GM10248 (cell line): ENCODE measurements around the gene TEX14.

Source experiments
- CTCF ChIA-PET: fragments of 300-600 bp; sonication (Branson Sonifier 250); formaldehyde crosslinking; extraction: SDS; loops from one replicate; lab custom pipeline; 2021; ENCODE audit warnings: antibody characterized with exemption; lab: Yijun Ruan, JAX
- POLR2A ChIA-PET: fragments of 350-650 bp; sonication (Branson Sonifier 250); formaldehyde crosslinking; extraction: SDS; loops from one replicate; lab custom pipeline; 2020; ENCODE audit warnings: antibody characterized with exemption; lab: Yijun Ruan, JAX
- DNase-seq: peaks from one replicate; pipeline ENCODE4 v3.0.0; 2012; ENCODE audit errors: extremely low spot score
- TF ChIP-seq, protein P1 (sequence below): IDR thresholded peaks from 2 replicates; pipeline ENCODE4 v1.5.1; 2012; ENCODE audit warnings: mild to moderate bottlenecking, low read depth; ENCODE audit errors: extremely low read depth, missing control alignments, control extremely low read depth

Gene TEX14

DNA sequence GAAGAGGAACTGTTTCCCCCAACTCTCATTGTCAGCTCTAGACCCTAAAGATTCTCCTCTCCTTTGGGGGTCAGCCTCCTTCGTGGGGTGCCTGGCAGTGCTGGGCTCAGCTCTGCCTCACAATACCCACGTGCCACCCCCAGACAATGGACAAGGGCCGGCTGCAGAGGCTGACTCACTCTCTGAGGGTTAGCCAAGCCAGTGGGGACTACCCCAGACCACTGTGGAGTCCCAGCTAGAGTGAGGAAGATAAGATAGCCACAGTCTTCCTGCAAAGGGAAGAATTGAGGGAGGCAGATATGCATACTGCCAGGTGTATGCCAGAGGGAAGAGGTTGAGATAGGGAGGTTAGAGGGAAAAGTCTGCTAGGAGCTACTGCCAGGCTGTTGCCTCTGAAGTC is 163.9 kb downstream of the TEX14 start:
- TF ChIP-seq, protein P1, sequence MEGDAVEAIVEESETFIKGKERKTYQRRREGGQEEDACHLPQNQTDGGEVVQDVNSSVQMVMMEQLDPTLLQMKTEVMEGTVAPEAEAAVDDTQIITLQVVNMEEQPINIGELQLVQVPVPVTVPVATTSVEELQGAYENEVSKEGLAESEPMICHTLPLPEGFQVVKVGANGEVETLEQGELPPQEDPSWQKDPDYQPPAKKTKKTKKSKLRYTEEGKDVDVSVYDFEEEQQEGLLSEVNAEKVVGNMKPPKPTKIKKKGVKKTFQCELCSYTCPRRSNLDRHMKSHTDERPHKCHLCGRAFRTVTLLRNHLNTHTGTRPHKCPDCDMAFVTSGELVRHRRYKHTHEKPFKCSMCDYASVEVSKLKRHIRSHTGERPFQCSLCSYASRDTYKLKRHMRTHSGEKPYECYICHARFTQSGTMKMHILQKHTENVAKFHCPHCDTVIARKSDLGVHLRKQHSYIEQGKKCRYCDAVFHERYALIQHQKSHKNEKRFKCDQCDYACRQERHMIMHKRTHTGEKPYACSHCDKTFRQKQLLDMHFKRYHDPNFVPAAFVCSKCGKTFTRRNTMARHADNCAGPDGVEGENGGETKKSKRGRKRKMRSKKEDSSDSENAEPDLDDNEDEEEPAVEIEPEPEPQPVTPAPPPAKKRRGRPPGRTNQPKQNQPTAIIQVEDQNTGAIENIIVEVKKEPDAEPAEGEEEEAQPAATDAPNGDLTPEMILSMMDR: no peak
- CTCF ChIA-PET: interaction anchor here (0.8 to 5.8 kb wide), 7 partner anchors 8 to 477 kb away, joined by 3 to 31 read pairs (median 4); partner anchors contain the start of genes MKS1 and MTMR4
- DNase-seq: no peak
- POLR2A ChIA-PET: no interaction called here

DNA sequence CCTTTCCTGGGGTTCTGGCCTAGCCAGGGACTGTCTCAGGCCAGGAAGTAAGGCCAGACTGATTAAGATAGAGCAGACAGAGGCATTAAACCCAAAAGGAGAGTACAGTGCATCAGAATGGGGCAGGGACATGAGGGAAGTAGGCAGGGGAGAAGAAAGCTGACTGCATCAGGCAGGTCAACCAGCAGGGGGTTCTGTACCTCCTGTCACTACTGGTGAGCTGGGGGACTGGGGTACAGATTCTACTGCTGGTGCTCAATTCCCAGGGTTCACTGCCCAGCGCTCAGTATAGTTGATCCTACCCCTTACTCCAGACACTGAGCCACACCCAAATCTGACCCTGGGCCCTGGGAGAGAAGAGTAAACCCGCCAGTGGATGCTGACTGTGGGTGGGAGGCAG is 164.5 kb downstream of the TEX14 start:
- ChIA-PET POLR2A (no interaction called here), CTCF (interaction anchor here (0.8 to 5.8 kb wide), 5 partner anchors 9 to 477 kb away, joined by 3 to 31 read pairs (median 4); partner anchors contain the start of gene MTMR4)
- TF ChIP-seq, protein P1: no peak
- no peak for DNase-seq

DNA sequence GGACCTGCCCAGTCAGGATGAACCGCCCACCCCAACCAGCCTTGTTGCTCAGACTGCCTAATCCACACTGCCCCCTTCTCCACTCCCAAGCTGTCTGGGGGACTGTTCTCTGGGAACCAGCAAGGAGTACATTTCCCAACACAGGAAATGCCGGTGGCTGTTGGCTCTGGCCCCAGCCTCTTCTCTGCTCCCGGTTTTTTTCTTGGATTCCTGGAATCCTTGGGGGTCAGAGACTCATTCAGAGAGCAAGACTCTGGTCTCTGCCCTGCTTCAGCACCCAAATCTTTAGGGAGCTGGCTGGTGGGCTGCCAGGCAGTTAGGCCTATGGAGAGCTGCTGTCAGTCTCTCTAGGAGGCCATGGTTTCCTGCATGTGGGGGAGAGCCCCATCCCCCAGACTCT is 166.6 kb downstream of the TEX14 start:
- no peak for DNase-seq
- CTCF ChIA-PET: no interaction called here
- POLR2A ChIA-PET: interaction anchor here (0.5 kb wide), 1 partner anchor 103 kb away, joined by 3 read pairs; no protein-coding TSS in a partner anchor
- TF ChIP-seq, protein P1: no peak

DNA sequence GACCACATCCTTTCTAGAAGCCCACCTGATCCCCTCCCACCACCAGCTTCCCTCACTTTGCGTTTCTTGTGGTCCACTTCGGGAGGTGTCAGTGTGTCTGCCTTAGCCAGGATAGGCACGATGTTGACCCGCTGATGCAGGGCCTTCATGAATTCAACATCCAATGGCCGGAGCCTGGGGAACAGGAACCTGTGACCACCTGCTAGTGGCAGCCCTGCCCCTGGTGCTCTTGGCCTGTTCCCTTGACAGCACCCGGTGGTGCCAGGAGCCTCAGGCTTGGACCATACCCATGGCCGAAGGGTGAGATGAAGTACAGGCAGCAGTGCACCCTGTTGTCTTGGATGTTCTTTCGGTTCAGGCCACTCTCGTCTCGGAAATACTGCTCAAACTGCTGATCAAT is 170.2 kb downstream of the TEX14 start:
- ChIA-PET POLR2A (no interaction called here), CTCF (interaction anchor here (0.8 to 1.3 kb wide), 4 partner anchors 9 to 483 kb away, joined by 3 to 4 read pairs (median 4); no protein-coding TSS in a partner anchor)
- TF ChIP-seq, protein P1: no peak
- no peak for DNase-seq

DNA sequence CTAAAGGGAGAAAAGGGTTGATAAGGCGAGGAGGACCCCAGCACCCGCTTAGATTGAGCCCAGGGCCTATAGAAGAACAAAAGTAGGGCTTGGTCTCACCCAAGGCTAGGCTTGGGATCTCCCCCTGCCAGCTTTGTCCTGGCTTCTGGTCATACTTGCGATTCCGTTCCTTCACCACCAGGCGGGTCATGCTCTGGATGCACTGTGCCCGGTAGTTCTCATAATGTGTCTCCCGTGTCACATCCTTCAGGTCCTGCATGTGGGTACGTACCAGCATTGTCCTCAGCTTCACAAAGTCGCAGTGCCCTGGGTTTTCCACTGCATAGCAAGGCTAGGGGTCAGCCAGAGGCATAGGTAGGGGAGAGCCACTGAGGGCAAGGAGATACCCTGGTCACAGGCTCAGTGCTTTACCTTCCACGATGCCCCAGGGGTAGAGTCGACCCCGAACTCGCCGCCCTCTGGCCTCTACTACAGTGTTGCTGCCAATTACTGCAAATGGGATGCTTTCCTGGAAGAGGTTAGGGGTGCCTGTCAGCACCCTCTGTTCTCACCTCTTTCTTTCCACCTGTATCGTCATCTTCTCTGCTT is 170.9 kb downstream of the TEX14 start:
- no peak for DNase-seq
- TF ChIP-seq, protein P1: peak; percentile 18
- POLR2A ChIA-PET: no interaction called here
- CTCF ChIA-PET: interaction anchor here (0.8 to 3.0 kb wide), 8 partner anchors 12 to 485 kb away, joined by 3 to 13 read pairs (median 4); no protein-coding TSS in a partner anchor

DNA sequence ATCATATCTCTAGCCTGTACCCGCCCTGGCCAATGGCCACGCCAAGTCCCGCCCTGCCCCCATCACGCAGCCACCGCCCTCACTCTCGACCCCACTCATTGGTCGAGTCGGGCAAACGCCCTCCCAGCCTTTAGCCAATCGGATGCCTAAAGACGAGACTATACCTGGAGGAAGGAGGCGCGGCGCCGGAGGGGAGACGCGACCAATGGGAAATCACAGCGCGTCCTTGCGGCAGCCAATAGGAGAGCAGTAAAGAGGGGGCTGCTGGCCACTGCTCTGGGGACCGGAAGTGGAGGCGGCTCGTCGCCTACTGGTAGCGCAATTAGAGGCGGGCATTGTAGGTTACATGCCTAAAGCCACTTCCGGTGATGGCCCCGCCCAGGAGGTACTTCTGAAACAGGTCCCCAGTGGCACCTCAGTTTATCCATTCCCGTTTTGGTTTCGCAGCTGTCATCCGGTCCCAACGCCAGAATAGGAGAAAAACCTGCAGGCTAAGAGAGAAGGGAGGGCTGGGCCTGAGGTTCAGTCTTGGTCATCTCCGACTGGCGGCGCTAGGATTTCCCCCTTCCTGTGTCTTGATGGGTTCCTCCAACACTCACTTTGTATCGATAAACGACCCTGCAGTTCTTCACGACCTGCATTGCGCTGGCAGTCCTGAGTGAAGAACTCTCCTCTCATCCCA is 173.8 kb downstream of the TEX14 start:
- CTCF ChIA-PET: interaction anchor here (0.7 to 3.0 kb wide), 16 partner anchors 12 to 513 kb away, joined by 3 to 31 read pairs (median 4); no protein-coding TSS in a partner anchor
- TF ChIP-seq, protein P1: no peak
- POLR2A ChIA-PET: interaction anchor here (0.6 to 1.8 kb wide), 6 partner anchors 13 to 140 kb away, joined by 4 to 7 read pairs (median 6); no protein-coding TSS in a partner anchor
- DNase-seq: peak; percentile 96
